ENCODE measurements around the gene MEIS1.

Gene MEIS1

DNA sequence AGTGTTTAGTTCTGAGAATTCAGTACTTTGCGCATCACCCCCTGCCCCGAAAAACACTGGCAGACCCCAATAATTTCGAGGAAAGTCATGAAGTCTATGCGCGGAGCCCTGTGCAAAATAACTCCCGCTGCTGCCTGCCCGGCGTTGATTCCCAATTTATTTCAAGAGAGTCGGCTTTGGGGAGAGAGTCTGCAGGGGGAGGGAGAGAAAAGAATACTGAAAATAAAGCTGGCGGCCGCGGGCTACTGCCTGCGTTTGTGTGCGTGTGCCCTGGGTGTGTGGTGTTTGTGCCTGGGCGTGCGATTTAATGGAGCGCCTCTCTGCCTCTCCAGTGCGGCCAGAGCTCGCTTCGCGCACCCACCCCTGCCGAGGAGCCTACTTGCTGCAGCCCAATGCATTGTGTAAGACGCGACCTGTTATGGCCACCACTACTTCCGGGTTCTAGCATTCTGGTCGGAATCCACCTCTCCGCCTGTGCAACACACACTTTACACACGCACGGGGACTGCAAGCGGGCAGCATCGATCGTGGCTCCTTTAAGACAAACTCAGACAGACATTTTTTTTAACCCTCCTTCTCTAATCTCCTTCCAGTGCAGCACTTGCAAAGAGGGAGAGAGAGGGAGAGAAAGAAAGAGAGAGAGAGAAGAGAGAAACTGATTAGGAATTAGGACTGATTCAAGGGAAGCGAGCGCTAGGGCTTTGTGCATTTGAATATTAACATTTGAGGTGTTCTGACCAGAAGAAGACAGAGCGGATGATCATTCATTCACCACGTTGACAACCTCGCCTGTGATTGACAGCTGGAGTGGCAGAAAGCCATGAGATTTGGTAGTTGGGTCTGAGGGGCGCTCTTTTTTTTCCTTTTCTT is at the start of gene MEIS1 (continued):
- TF ChIP-seq, protein P1, sequence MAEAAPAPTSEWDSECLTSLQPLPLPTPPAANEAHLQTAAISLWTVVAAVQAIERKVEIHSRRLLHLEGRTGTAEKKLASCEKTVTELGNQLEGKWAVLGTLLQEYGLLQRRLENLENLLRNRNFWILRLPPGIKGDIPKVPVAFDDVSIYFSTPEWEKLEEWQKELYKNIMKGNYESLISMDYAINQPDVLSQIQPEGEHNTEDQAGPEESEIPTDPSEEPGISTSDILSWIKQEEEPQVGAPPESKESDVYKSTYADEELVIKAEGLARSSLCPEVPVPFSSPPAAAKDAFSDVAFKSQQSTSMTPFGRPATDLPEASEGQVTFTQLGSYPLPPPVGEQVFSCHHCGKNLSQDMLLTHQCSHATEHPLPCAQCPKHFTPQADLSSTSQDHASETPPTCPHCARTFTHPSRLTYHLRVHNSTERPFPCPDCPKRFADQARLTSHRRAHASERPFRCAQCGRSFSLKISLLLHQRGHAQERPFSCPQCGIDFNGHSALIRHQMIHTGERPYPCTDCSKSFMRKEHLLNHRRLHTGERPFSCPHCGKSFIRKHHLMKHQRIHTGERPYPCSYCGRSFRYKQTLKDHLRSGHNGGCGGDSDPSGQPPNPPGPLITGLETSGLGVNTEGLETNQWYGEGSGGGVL (tag by site-specific recombination; IDR thresholded peaks at IDR 0.05): peak; percentile 16; the same call in 1 of the 2 replicates
- TF ChIP-seq ZNF510 (tag by site-specific recombination; IDR thresholded peaks at IDR 0.05; ENCODE audit: insufficient replicate concordance) (no peak), ZNF2 (tag by site-specific recombination; IDR thresholded peaks at IDR 0.05) (peak; percentile 87; the same call in 1 of the 2 replicates), ZNF558 (tag by site-specific recombination; IDR thresholded peaks at IDR 0.05) (no peak), ZNF404 (tag by site-specific recombination; IDR thresholded peaks at IDR 0.05) (no peak), ZNF394 (tag by site-specific recombination; IDR thresholded peaks at IDR 0.05; ENCODE audit: borderline replicate concordance) (peak; percentile 41; the same call in 1 of the 2 replicates), ZNF19 (tag by site-specific recombination; IDR thresholded peaks at IDR 0.05; ENCODE audit: low read depth) (no peak), EGR2 (tag by site-specific recombination; IDR thresholded peaks at IDR 0.05; ENCODE audit: low read depth) (no peak), ZNF239 (tag by site-specific recombination; IDR thresholded peaks at IDR 0.05) (no peak), ZNF341 (tag by site-specific recombination; IDR thresholded peaks at IDR 0.05; ENCODE audit: low read depth) (no peak), ZNF146 (tag by site-specific recombination; IDR thresholded peaks at IDR 0.05) (no peak), ZNF664 (tag by site-specific recombination; IDR thresholded peaks at IDR 0.05) (no peak), ZFHX2 (tag by site-specific recombination; conservative IDR thresholded peaks at IDR 0.05) (0 out of 2 replicates have a peak, but pooled peaks have one; percentile 9), BCL11A (tag by site-specific recombination; IDR thresholded peaks at IDR 0.05; ENCODE audit: low read depth) (no peak), ZNF521 (tag by site-specific recombination; IDR thresholded peaks at IDR 0.05) (no peak), ZNF114 (tag by site-specific recombination; IDR thresholded peaks at IDR 0.05) (no peak), KLF16 (tag by site-specific recombination; IDR thresholded peaks at IDR 0.05) (no peak; the same call in none of the 2 replicates), ZNF600 (tag by site-specific recombination; IDR thresholded peaks at IDR 0.05) (peak; percentile 92), ZFP69B (tag by site-specific recombination; IDR thresholded peaks at IDR 0.05) (peak; percentile 76), ZNF555 (tag by site-specific recombination; conservative IDR thresholded peaks at IDR 0.05) (no peak), TCF7L2 (IDR thresholded peaks at IDR 0.05; ENCODE audit: borderline replicate concordance, low read depth, low read length) (no peak)
- TF ChIP-seq, protein P2, sequence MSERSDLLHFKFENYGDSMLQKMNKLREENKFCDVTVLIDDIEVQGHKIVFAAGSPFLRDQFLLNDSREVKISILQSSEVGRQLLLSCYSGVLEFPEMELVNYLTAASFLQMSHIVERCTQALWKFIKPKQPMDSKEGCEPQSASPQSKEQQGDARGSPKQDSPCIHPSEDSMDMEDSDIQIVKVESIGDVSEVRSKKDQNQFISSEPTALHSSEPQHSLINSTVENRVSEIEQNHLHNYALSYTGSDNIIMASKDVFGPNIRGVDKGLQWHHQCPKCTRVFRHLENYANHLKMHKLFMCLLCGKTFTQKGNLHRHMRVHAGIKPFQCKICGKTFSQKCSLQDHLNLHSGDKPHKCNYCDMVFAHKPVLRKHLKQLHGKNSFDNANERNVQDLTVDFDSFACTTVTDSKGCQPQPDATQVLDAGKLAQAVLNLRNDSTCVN (tag by site-specific recombination; optimal IDR thresholded peaks at IDR 0.05): peak; percentile 69
- TF ChIP-seq, protein P3, sequence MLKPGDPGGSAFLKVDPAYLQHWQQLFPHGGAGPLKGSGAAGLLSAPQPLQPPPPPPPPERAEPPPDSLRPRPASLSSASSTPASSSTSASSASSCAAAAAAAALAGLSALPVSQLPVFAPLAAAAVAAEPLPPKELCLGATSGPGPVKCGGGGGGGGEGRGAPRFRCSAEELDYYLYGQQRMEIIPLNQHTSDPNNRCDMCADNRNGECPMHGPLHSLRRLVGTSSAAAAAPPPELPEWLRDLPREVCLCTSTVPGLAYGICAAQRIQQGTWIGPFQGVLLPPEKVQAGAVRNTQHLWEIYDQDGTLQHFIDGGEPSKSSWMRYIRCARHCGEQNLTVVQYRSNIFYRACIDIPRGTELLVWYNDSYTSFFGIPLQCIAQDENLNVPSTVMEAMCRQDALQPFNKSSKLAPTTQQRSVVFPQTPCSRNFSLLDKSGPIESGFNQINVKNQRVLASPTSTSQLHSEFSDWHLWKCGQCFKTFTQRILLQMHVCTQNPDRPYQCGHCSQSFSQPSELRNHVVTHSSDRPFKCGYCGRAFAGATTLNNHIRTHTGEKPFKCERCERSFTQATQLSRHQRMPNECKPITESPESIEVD (tag by site-specific recombination; IDR thresholded peaks at IDR 0.05): no peak
- TF ChIP-seq, protein P4, sequence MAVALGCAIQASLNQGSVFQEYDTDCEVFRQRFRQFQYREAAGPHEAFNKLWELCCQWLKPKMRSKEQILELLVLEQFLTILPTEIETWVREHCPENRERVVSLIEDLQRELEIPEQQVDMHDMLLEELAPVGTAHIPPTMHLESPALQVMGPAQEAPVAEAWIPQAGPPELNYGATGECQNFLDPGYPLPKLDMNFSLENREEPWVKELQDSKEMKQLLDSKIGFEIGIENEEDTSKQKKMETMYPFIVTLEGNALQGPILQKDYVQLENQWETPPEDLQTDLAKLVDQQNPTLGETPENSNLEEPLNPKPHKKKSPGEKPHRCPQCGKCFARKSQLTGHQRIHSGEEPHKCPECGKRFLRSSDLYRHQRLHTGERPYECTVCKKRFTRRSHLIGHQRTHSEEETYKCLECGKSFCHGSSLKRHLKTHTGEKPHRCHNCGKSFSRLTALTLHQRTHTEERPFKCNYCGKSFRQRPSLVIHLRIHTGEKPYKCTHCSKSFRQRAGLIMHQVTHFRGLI (tag by site-specific recombination; IDR thresholded peaks at IDR 0.05): no peak; the same call in 1 of the 2 replicates
- TF ChIP-seq, protein P5, sequence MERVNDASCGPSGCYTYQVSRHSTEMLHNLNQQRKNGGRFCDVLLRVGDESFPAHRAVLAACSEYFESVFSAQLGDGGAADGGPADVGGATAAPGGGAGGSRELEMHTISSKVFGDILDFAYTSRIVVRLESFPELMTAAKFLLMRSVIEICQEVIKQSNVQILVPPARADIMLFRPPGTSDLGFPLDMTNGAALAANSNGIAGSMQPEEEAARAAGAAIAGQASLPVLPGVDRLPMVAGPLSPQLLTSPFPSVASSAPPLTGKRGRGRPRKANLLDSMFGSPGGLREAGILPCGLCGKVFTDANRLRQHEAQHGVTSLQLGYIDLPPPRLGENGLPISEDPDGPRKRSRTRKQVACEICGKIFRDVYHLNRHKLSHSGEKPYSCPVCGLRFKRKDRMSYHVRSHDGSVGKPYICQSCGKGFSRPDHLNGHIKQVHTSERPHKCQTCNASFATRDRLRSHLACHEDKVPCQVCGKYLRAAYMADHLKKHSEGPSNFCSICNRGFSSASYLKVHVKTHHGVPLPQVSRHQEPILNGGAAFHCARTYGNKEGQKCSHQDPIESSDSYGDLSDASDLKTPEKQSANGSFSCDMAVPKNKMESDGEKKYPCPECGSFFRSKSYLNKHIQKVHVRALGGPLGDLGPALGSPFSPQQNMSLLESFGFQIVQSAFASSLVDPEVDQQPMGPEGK (tag by site-specific recombination; IDR thresholded peaks at IDR 0.05): no peak
- TF ChIP-seq, protein P6, sequence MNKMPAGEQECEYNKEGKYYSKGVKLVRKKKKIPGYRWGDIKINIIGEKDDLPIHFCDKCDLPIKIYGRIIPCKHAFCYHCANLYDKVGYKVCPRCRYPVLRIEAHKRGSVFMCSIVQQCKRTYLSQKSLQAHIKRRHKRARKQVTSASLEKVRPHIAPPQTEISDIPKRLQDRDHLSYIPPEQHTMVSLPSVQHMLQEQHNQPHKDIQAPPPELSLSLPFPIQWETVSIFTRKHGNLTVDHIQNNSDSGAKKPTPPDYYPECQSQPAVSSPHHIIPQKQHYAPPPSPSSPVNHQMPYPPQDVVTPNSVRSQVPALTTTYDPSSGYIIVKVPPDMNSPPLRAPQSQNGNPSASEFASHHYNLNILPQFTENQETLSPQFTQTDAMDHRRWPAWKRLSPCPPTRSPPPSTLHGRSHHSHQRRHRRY (tag by site-specific recombination; IDR thresholded peaks at IDR 0.05): no peak
- TF ChIP-seq, protein P7, sequence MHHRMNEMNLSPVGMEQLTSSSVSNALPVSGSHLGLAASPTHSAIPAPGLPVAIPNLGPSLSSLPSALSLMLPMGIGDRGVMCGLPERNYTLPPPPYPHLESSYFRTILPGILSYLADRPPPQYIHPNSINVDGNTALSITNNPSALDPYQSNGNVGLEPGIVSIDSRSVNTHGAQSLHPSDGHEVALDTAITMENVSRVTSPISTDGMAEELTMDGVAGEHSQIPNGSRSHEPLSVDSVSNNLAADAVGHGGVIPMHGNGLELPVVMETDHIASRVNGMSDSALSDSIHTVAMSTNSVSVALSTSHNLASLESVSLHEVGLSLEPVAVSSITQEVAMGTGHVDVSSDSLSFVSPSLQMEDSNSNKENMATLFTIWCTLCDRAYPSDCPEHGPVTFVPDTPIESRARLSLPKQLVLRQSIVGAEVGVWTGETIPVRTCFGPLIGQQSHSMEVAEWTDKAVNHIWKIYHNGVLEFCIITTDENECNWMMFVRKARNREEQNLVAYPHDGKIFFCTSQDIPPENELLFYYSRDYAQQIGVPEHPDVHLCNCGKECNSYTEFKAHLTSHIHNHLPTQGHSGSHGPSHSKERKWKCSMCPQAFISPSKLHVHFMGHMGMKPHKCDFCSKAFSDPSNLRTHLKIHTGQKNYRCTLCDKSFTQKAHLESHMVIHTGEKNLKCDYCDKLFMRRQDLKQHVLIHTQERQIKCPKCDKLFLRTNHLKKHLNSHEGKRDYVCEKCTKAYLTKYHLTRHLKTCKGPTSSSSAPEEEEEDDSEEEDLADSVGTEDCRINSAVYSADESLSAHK (tag by site-specific recombination; IDR thresholded peaks at IDR 0.05): no peak

All from HEK293 (cell line).